HG03520 (cell line): Measurements from ENCODE around the gene TAS1R3.

ENCODE experiments used
- ATAC-seq: cut with Tn5 transposase; IDR thresholded peaks from one replicate; pipeline ENCODE4 v1.9.1; 2021; ENCODE audit warnings: mild to moderate bottlenecking, moderate library complexity; ENCODE audit not compliant: unreplicated experiment

Gene TAS1R3

DNA sequence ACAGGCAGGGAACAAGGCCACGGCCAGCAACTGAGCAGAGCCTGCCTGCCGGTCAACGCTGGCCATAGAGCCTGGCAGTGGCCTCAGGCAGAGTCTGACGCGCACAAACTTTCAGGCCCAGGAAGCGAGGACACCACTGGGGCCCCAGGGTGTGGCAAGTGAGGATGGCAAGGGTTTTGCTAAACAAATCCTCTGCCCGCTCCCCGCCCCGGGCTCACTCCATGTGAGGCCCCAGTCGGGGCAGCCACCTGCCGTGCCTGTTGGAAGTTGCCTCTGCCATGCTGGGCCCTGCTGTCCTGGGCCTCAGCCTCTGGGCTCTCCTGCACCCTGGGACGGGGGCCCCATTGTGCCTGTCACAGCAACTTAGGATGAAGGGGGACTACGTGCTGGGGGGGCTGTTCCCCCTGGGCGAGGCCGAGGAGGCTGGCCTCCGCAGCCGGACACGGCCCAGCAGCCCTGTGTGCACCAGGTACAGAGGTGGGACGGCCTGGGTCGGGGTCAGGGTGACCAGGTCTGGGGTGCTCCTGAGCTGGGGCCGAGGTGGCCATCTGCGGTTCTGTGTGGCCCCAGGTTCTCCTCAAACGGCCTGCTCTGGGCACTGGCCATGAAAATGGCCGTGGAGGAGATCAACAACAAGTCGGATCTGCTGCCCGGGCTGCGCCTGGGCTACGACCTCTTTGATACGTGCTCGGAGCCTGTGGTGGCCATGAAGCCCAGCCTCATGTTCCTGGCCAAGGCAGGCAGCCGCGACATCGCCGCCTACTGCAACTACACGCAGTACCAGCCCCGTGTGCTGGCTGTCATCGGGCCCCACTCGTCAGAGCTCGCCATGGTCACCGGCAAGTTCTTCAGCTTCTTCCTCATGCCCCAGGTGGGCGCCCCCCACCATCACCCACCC is at the start of gene TAS1R3:
Gene TAS1R3 (plus strand): TSS at position 213 of the 898 bp plus-strand sequence. CDS start 66 bp downstream, at position 279.
- no peak for ATAC-seq

GRCh38 chr1:1281533-1282321 is 49.4 kb upstream of the TAS1R3 start:
- no peak for ATAC-seq

- no peak for ATAC-seq
Observed at GRCh38 chr1:1282998-1283397, 48.1 kb upstream of the TAS1R3 start.

DNA sequence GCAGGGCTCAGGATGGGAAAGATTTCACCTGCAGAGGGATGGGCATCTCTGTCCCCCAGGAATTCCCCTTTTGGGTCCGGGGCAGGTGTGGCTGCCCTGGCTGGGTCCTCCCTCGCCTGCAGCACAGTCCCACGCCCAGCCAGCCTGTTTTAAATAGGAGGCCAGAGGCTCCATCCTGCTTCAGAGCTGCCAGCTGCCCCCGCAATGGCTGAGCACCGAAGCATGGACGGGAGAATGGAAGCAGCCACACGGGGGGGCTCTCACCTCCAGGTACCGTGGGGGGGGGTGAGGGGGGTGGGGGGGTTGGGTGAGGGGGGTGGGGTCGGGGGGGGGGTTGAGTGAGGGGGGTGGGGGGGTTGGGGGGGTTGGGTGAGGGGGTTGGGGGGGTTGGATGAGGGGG is 47.3 kb upstream of the TAS1R3 start:
- ATAC-seq, result no peak

DNA sequence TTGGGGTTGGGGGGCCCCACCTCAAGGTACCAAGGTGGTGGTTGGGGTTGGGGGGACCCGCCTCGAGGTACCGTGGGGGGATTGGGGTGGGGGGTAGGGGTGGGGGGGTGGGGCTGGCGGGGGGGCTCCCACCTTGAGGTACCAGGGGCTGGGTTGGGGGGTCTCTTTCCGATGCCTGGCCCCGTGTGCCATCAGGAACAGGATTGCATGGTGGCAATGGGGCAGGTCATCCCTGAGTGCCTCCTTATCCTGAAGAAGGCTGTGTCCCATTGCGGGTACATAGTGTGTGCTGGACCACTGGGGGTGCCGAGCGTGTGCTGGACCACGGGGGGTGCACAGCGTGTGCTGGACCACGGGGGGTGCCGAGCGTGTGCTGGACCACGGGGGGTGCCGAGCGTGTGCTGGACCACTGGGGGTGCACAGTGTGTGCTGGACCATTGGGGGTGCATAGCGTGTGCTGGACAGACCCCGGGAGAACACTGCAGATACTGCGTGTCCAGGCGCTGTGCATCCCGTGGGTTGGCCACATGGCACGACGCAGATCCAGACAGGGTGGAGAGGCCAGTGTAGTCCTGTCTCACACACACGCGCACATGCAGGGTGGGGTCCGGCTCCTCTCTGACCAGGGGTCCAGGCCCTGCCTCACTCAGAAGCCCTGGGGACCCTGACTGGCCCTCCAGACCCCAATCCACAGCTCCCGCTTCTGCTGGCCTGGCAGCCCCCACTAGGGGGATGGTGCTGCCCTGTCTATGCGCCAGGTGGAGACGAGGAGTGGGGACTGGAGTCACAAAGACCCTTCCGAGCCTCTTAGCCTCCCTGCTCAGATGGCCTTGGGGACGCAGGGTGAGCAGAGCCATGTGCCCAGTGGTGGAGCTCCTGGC is 46.6 kb upstream of the TAS1R3 start:
- ATAC-seq, result no peak

GRCh38 chr1:1285102-1285571 is 45.9 kb upstream of the TAS1R3 start:
- ATAC-seq, result no peak

- ATAC-seq, result no peak
Observed at GRCh38 chr1:1285611-1286311, 45.3 kb upstream of the TAS1R3 start.

DNA sequence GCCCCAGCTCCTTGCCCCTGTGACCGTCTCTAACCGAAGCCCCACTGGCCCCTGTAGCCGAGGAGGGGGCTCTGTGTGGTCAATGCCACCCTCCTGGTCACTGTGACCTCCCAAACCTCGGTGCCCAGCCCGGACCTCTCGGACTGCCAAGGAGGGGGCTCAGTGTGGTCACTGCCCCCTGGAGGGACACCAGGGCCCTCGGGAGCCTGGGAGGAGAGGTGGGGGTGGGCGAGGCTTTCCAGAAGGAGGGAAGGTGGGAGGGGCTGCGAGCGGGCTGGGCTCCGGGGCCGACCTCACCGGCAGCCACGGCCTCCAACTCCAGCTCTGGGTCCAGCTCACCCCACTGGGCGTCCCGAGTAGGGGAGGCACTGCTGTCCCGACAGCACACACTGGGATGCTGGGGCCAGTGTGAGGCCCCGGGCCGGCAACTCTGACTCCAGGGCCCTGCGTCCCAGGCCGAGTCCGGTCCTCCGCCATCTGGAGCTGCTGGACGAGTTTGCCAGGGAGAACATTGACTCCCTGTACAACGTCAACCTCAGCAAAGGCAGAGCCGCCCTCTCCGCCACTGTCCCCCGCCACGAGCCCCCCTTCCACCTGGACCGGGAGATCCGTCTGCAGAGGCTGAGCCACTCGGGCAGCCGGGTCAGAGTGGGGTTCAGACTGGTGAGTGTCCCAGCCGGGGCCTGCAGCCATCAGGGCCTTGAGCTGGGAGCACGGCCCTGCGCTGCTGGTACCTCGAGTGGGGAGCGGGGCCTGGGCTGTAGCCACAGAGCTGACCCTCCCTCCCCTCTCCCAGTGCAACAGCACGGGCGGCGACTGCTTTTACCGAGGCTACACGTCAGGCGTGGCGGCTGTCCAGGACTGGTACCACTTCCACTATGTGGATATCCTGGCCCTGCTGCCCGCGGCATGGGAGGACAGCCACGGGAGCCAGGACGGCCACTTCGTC is 44.5 kb upstream of the TAS1R3 start:
- no peak for ATAC-seq

DNA sequence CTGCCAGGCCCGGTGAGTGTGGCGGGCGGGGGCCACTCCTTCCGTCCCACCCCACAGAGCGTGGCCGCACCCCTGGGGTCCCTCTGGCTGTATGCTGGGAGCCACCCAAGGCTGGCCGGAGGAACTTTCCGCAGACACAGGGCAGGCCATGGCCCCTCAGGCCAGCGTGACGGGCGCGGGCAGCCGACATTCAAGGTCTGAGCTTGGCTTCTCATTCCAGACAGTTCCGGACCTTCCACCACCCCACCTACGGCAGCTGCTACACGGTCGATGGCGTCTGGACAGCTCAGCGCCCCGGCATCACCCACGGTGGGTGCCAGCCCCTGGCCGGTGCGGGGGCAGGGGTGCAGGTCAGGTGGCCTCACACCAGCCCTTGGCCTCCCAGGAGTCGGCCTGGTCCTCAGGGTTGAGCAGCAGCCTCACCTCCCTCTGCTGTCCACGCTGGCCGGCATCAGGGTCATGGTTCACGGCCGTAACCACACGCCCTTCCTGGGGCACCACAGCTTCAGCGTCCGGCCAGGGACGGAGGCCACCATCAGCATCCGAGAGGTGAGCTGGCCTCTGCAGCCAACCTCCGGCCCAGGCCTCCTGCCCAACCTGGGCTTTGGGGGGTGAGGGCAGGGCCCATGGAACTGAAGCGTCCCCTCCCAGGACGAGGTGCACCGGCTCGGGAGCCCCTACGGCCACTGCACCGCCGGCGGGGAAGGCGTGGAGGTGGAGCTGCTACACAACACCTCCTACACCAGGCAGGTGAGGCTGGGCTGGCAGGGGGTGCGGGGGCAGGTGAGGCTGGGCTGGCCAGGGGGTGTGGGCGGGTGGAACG is 43.6 kb upstream of the TAS1R3 start:
- no peak for ATAC-seq

DNA sequence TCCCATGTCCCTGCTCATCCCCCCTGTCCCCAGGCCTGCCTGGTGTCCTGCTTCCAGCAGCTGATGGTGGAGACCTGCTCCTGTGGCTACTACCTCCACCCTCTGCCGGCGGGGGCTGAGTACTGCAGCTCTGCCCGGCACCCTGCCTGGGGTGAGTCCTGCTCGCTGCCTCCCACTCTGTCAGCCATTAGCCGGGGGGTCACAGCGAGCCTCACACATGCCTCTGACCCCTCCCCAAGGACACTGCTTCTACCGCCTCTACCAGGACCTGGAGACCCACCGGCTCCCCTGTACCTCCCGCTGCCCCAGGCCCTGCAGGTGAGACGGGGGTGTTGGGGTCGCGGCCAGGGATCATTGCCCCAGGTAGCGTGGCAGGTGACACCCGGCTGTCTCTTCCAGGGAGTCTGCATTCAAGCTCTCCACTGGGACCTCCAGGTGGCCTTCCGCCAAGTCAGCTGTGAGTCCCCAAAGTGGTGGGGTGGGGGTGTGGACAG is 40.8 kb upstream of the TAS1R3 start:
- ATAC-seq, result no peak

- ATAC-seq, result no peak
Observed at GRCh38 chr1:1291023-1291528, 40.0 kb upstream of the TAS1R3 start.

DNA sequence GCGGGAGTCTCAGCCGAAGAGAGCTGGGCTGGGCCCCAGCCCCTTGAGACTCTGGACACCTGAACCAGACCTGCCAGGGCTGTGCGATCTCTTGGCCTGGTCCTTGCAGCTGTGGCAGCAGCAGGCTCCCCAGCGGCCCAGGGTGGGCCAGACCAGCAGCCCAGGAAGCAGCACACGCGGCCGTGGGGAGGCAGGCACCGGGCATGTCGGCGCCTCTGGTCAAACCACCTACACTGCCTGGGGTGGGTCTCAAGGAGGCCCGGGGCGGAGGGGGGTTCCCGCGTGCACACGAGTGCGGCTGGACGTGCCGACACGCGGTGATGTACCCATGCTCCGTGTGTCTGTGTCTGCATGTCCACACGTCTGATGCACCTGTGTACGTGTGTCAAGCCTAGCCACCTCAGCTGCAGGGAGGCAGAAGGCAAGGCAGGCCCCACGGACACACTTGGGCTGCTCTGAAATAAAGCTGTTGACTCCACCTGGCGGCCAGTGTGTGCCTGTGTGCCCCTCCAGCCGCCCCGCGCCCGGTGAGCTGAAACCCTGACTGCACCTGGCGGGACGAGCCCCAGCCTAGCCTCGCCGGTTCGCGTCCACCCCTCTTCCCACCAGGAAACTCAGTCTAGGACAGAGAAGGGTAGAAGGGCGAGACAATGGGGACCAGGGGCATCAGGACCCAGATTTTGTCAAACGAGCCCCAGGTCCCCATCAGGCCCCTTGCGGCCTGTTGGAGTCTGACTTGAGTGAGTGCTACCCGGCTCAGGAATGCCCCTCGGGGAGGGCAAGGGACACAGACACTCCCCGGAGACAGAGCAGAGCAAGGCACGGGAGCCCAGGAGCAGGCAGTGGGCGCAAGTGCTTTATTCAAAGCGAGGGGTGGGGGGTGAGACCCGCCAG is 39.3 kb upstream of the TAS1R3 start:
- ATAC-seq, result no peak

- ATAC-seq, result no peak
Observed at GRCh38 chr1:1292442-1292779, 38.7 kb upstream of the TAS1R3 start.

- no peak for ATAC-seq
Observed at GRCh38 chr1:1292851-1293250, 38.2 kb upstream of the TAS1R3 start.

DNA sequence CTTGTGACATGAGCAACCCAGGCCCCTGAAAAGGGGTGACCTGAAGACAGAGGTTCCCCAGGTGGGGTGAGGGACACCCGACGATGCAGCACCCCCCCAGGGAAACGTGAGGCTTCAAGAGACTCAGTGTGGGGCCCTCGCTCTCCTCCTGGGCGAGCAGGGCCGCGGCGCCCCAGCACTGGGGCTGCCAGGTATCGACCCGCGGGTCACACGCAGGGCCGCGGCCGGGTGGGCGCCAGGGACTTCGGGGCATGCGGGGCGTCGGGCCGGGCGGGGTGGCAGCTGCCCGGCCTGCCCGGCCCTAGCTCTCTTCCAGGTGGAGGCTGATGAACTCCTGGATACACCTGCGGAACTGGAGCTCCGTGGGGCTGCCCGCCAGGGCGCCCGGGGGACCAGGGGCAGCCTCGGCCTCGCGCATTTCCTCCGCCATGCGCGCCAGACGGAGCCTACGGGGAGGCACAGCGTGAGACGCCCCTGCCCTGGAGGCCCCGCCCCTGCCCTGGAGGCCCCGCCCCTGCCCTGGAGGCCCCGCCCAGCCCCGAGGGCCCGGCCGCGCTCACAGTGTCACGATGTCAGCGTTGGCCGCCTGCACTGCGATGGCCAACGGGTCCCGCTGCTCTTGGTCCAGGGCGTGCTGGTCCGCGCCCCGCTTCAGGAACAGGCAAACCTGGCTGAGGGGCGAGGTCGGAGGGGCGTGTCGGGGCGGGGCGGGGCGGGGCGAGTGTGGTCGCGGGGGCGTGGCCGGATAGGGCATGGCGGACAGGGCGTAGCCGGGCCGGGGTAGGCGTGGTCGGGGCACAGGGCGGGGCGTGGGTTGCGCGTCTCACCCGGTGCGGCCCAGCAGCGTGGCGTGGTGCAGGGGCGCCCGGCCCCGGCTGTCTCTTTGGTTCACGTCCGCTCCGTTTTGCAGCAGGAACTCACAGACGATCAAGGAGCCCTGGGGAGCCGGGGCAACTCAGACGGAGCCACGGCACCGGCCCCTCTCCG is 37.5 kb upstream of the TAS1R3 start:
- ATAC-seq, result no peak
